ENCODE results near the gene PRAME. TPM values are rescaled to one million over a fixed set of nuclear protein-coding genes. Genes with fewer than 3 reads are reported as not detected.

The PRAME gene
- total and polyA plus RNA-seq, 2 of the 13 experiments (the other 11 are each of a cell fraction or from before 2014, with no cell fraction given) = 0.11 to 0.83 TPM

- H3K4me3 ChIP-seq (replicated peaks in 1 of 3; ENCODE audit: insufficient read depth in 1 of 3, low read depth in 2 of 3, low read length in 3 of 3) = no peak overlapping the region
- DNase-seq (ENCODE audit: low spot score) = no peak
- CTCF ChIA-PET (ENCODE audit: low intra/inter-chr PET ratio, low total read pairs) = no interaction called here
- H3K4me1 ChIP-seq (ENCODE audit: insufficient read depth, low read length) = no peaks in the 10 kb centered on the region
- intact Hi-C loops (cut with micrococcal nuclease; ENCODE audit: unreplicated experiment) = no loop called here
- POLR2A ChIA-PET = no interaction called here
- no peaks in the 10 kb centered on the region for H3K36me3 ChIP-seq (replicated peaks in 1 of 2; ENCODE audit: control insufficient read depth in 1 of 2, insufficient read depth in 2 of 2, low read length in 2 of 2)
- peaks cover 1 to 13% of the 10 kb centered on the region in 2 experiments; a peak in 3 of 5 replicates for H3K27me3 ChIP-seq (ENCODE audit: control insufficient read depth in 1 of 2, insufficient read depth in 2 of 2, low read length in 2 of 2)
- H3K9me3 ChIP-seq (ENCODE audit: low read length) = no peaks in the 10 kb centered on the region
- WGBS (ENCODE audit: low lambda C conversion rate) = 5% methylated on average over 3 of the region's 8 CpGs
- H3K9ac ChIP-seq (ENCODE audit: insufficient read depth, low read depth, low read length) = no peak overlapping the region
- ATAC-seq = no peak
- no peak for FAIRE-seq
- BruUV-seq (replicated peaks) = no TSS peak
- no peaks in the 10 kb centered on the region for H3K79me2 ChIP-seq (ENCODE audit: insufficient read depth, low read length)
- TF ChIP-seq PRPF4 (IDR thresholded peaks at IDR 0.05; ENCODE audit: low read depth, low read length, poor library complexity, severe bottlenecking) (no peak), NFRKB (IDR thresholded peaks at IDR 0.05) (no peak), TBX3 (IDR thresholded peaks at IDR 0.05; ENCODE audit: borderline replicate concordance) (no peak), SRF (IDR thresholded peaks at IDR 0.05; ENCODE audit: low read depth, low read length) (no peak)
- no peak overlapping the region for H3K4me2 ChIP-seq (ENCODE audit: low read depth, low read length)
- in situ Hi-C loops (cut with HindIII; ENCODE audit: extremely low pct_ligation_motif_present, low pct_unique_long_range_greater_than_20kb) = loop anchor here (5.0 kb wide), 1 partner anchor 89 kb away; no protein-coding TSS in a partner anchor
- no peaks in the 10 kb centered on the region for H4K20me1 ChIP-seq (ENCODE audit: insufficient read depth, low read length)
- no peak overlapping the region for H2AFZ ChIP-seq (ENCODE audit: low read length)
- no peak overlapping the region for H3K27ac ChIP-seq (ENCODE audit: extremely low read length, insufficient read depth, low read length)
These were observed 8.2 kb downstream of the PRAME start for GRCh38 chr22:22550789-22551434.

- Histone ChIP-seq H4K20me1 (ENCODE audit: insufficient read depth, low read length) (no peaks in the 10 kb centered on the region), H3K4me2 (ENCODE audit: low read depth, low read length) (no peak overlapping the region), H3K36me3 (replicated peaks in 1 of 2; ENCODE audit: control insufficient read depth in 1 of 2, insufficient read depth in 2 of 2, low read length in 2 of 2) (no peaks in the 10 kb centered on the region), H2AFZ (ENCODE audit: low read length) (no peak overlapping the region), H3K79me2 (ENCODE audit: insufficient read depth, low read length) (no peaks in the 10 kb centered on the region), H3K27ac (ENCODE audit: extremely low read length, insufficient read depth, low read length) (no peak overlapping the region), H3K9ac (ENCODE audit: insufficient read depth, low read depth, low read length) (no peak overlapping the region), H3K4me1 (ENCODE audit: insufficient read depth, low read length) (no peaks in the 10 kb centered on the region), H3K4me3 (replicated peaks in 1 of 3; ENCODE audit: insufficient read depth in 1 of 3, low read depth in 2 of 3, low read length in 3 of 3) (no peak overlapping the region), H3K27me3 (ENCODE audit: control insufficient read depth in 1 of 2, insufficient read depth in 2 of 2, low read length in 2 of 2) (peaks cover 0 to 13% of the 10 kb centered on the region in 2 experiments; a peak in 2 of 5 replicates), H3K9me3 (ENCODE audit: low read length) (no peaks in the 10 kb centered on the region)
- DNase-seq (ENCODE audit: low spot score) (no peak), ATAC-seq (no peak), FAIRE-seq (no peak)
- intact Hi-C loops (cut with micrococcal nuclease; ENCODE audit: unreplicated experiment) = no loop called here
- WGBS (ENCODE audit: low lambda C conversion rate) = 0% methylated on average over 1 of the region's 1 CpG
- no TSS peak for BruUV-seq (replicated peaks)
- in situ Hi-C loops (cut with HindIII; ENCODE audit: extremely low pct_ligation_motif_present, low pct_unique_long_range_greater_than_20kb) = no loop called here
- CTCF ChIA-PET (ENCODE audit: low intra/inter-chr PET ratio, low total read pairs) = no interaction called here
- no peak for TF ChIP-seq KDM1A (CRISPR knock-in tag; IDR thresholded peaks at IDR 0.05)
- no peak for TF ChIP-seq HMG20A (CRISPR knock-in tag; IDR thresholded peaks at IDR 0.05; ENCODE audit: borderline replicate concordance)
- no peak for TF ChIP-seq CEBPG (CRISPR knock-in tag; IDR thresholded peaks at IDR 0.05)
- TF ChIP-seq THAP11 (CRISPR knock-in tag; IDR thresholded peaks at IDR 0.05) = no peak
- TF ChIP-seq ISL2 (CRISPR knock-in tag; IDR thresholded peaks at IDR 0.05) = no peak
- TF ChIP-seq ZNF567 (CRISPR knock-in tag; IDR thresholded peaks at IDR 0.05; ENCODE audit: borderline replicate concordance) = no peak
- TF ChIP-seq NFYB (CRISPR knock-in tag; IDR thresholded peaks at IDR 0.05) = no peak
- no peak for TF ChIP-seq HOXA3 (CRISPR knock-in tag; IDR thresholded peaks at IDR 0.05)
- TF ChIP-seq ZMYM4 (CRISPR knock-in tag; IDR thresholded peaks at IDR 0.05) = no peak
- no peak for TF ChIP-seq ZNF629 (CRISPR knock-in tag; conservative IDR thresholded peaks at IDR 0.05)
- no peak for TF ChIP-seq MIER3 (CRISPR knock-in tag; IDR thresholded peaks at IDR 0.05; ENCODE audit: borderline replicate concordance)
- TF ChIP-seq PLSCR1 (CRISPR knock-in tag; IDR thresholded peaks at IDR 0.05; ENCODE audit: borderline replicate concordance) = no peak
- no peak for TF ChIP-seq THAP7 (CRISPR knock-in tag; IDR thresholded peaks at IDR 0.05)
- POLR2A ChIA-PET = no interaction called here
These were observed 10.2 kb downstream of the PRAME start for GRCh38 chr22:22548910-22549309.

All from HepG2 (cell line).